Sciatic nerve (tissue), 2 donors: Measurements from ENCODE around the gene KISS1. TPM values are rescaled to one million over a fixed set of nuclear protein-coding genes. Genes with fewer than 3 reads are reported as not detected.

ENCODE experiments used
- ATAC-seq: fragments of 200-7000 bp; cut with Tn5 transposase; one replicate; pipeline ENCODE4 v1.9.1; 2020; ENCODE audit warnings: mild to moderate bottlenecking, moderate library complexity
- DNase-seq: peaks from one replicate; pipeline ENCODE4 v3.0.0-alpha.2; 2020; ENCODE audit warnings: low spot score
- intact Hi-C: fragments of 100-400 bp; cut with DNase I; formaldehyde crosslinking; loops from one replicate; pipeline ENCODE4 v1.14.2; 2022
- total RNA-seq: library from RNA; stranded (reverse); fragmentation: NEBNext Ultra II Directional; extraction: Animal tissue kit (Norgen Biotek cat#: 25700); gene quantifications from one replicate; pipeline ENCODE4 v1.2.1, GENCODE V29; 2021
- donor health status: DM: no; HTN: no; CAD: no.
- donor health status: DM: no; HTN: no; CAD: no.

KISS1 gene
- total RNA-seq, 1 donor from 2014 or later, result not detected

GRCh38 chr1:204198348-204199340, 2.4 kb upstream of the KISS1 start:
- intact Hi-C loops, result no loop called here
- ATAC-seq, result no peak
- DNase-seq, result no peak

- no peak for DNase-seq
- no peak for ATAC-seq
- intact Hi-C loops, result no loop called here
Observed at GRCh38 chr1:204197068-204197467, 777 bp upstream of the KISS1 start.

- intact Hi-C loops, result no loop called here
- ATAC-seq (no peak), DNase-seq (no peak)
Observed at GRCh38 chr1:204194771-204195170, 1.5 kb downstream of the KISS1 start.

- ATAC-seq (no peak), DNase-seq (no peak)
Observed at GRCh38 chr1:204194080-204194479, 2.2 kb downstream of the KISS1 start.

GRCh38 chr1:204192589-204193352, 3.5 kb downstream of the KISS1 start:
- no peak for ATAC-seq
- intact Hi-C loops, result no loop called here
- DNase-seq, result no peak

More at GRCh38 chr1:204194080-204194479, 2.2 kb downstream of the KISS1 start:
- intact Hi-C loops, result no loop called here

GRCh38 chr1:204192046-204192445, 4.2 kb downstream of the KISS1 start:
- no peak for ATAC-seq
- intact Hi-C loops, result no loop called here
- DNase-seq, result no peak

GRCh38 chr1:204191456-204191855, 4.8 kb downstream of the KISS1 start:
- ATAC-seq, result no peak
- DNase-seq, result no peak
- intact Hi-C loops, result no loop called here

- peak; percentile 89 for ATAC-seq
- peak; percentile 65 for DNase-seq
- intact Hi-C loops, result no loop called here
Observed at GRCh38 chr1:204190212-204191211, 5.8 kb downstream of the KISS1 start.

- DNase-seq, result no peak
Observed at GRCh38 chr1:204188959-204189639, 7.2 kb downstream of the KISS1 start.

GRCh38 chr1:204186597-204186996, 9.7 kb downstream of the KISS1 start:
- intact Hi-C loops, result no loop called here
- ATAC-seq, result no peak
- DNase-seq, result no peak

More at GRCh38 chr1:204188959-204189639, 7.2 kb downstream of the KISS1 start:
- intact Hi-C loops, result no loop called here
- ATAC-seq, result no peak

GRCh38 chr1:204181116-204181515, 15.2 kb downstream of the KISS1 start:
- DNase-seq (no peak), ATAC-seq (no peak)
- intact Hi-C loops, result no loop called here

GRCh38 chr1:204180133-204180532, 16.2 kb downstream of the KISS1 start:
- intact Hi-C loops, result no loop called here
- DNase-seq (no peak), ATAC-seq (no peak)

- intact Hi-C loops, result no loop called here
- DNase-seq (no peak), ATAC-seq (no peak)
Observed at GRCh38 chr1:204178487-204179281, 17.6 kb downstream of the KISS1 start.

- no peak for DNase-seq
- intact Hi-C loops, result no loop called here
Observed at GRCh38 chr1:204177133-204177532, 19.2 kb downstream of the KISS1 start.

GRCh38 chr1:204176049-204176448, 20.2 kb downstream of the KISS1 start:
- no peak for ATAC-seq
- intact Hi-C loops, result no loop called here
- DNase-seq, result no peak

More at GRCh38 chr1:204177133-204177532, 19.2 kb downstream of the KISS1 start:
- ATAC-seq, result no peak

- intact Hi-C loops, result no loop called here
- DNase-seq (no peak), ATAC-seq (no peak)
Observed at GRCh38 chr1:204174958-204175357, 21.3 kb downstream of the KISS1 start.

- intact Hi-C loops, result no loop called here
- DNase-seq, result no peak
- no peak for ATAC-seq
Observed at GRCh38 chr1:204172404-204173029, 23.8 kb downstream of the KISS1 start.
